ENCODE data around the gene LRRC74B. TPM values are rescaled to one million over a fixed set of nuclear protein-coding genes. Genes with fewer than 3 reads are reported as not detected.

The LRRC74B gene
- polyA plus RNA-seq, 1 of the 3 experiments (the other 2 are of a cell fraction): 0.03 TPM

DNA sequence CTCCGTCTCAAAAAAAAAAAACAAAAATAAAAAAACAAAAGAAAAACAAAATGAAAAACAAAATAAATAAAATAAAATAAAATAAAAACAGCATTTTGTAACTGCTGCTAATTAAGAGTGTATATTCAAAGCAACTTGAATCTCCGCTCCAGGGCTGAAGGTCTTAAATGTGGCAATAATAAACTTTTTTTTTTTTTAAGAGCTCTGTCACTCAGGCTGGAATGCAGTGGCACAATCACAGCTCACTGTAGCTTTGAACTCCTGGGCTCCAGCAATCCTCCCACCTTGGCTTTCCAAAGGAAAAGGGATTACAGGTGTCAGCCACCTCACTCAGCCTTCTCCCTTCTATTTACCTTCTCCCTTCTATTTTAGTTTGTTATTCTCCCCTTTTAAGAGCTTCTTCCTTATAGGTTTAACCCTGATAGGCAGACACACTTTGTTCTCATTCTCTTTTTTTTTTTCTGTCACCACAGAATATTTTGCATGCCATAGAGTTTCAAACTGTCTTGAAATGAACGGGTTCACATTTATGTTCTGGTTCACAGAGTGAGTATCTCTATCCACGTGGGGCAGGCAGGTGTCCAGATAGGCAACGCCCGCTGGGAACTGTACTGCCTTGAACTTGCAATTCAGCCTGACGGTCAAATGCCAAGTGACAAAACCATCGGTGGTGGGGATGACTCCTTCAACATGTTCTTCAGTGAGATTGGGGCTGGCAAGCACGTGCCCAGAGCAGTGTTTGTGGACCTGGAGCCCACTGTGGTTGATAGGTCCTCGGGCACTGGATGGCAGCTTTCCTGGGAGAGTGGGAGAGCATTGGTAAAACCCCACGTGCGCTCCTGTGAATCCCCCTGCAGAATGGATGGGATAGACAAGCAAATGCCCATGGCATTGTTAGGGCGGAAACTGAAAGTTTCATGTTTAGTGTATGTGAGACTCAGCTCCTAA is 19.4 kb downstream of the LRRC74B start:
- H3K79me2 ChIP-seq (ENCODE audit: insufficient read depth): no peaks in the 10 kb centered on the region
- H3K4me3 ChIP-seq (ENCODE audit: low read depth in 2 of 2, low read length in 1 of 2): no peak overlapping the region
- no peaks in the 10 kb centered on the region for H4K20me1 ChIP-seq (ENCODE audit: insufficient read depth)
- H3K36me3 ChIP-seq (replicated peaks in 1 of 2; ENCODE audit: control insufficient read depth in 1 of 2, insufficient read depth in 2 of 2, low read length in 1 of 2): no peaks in the 10 kb centered on the region
- DNase-seq: no peak
- no peak overlapping the region for H3K4me2 ChIP-seq
- no peaks in the 10 kb centered on the region for H3F3A ChIP-seq (replicated peaks; ENCODE audit: insufficient read depth)
- POLR2A ChIA-PET: no interaction called here
- no peaks in the 10 kb centered on the region for H3K9me3 ChIP-seq
- WGBS (ENCODE audit: low lambda C conversion rate): 57% methylated on average over 13 of the region's 13 CpGs
- no peak overlapping the region for H3K27ac ChIP-seq (ENCODE audit: low read depth in 2 of 2, low read length in 1 of 2)
- no peaks in the 10 kb centered on the region for H3K27me3 ChIP-seq (ENCODE audit: insufficient read depth)
- H3K4me1 ChIP-seq (ENCODE audit: control insufficient read depth in 1 of 2, insufficient read depth in 2 of 2, low read depth in 1 of 2, low read length in 1 of 2): no peaks in the 10 kb centered on the region
- H2AFZ ChIP-seq (ENCODE audit: low read depth): no peak overlapping the region
- TF ChIP-seq JUND (IDR thresholded peaks at IDR 0.05): no peak
- no peaks in the 10 kb centered on the region for H3K9me2 ChIP-seq
- no peak overlapping the region for H3K9ac ChIP-seq
- CTCF ChIA-PET: interaction anchor here (0.5 to 1.4 kb wide), 2 partner anchors 12 to 38 kb away, joined by 3 to 5 read pairs; no protein-coding TSS in a partner anchor

DNA sequence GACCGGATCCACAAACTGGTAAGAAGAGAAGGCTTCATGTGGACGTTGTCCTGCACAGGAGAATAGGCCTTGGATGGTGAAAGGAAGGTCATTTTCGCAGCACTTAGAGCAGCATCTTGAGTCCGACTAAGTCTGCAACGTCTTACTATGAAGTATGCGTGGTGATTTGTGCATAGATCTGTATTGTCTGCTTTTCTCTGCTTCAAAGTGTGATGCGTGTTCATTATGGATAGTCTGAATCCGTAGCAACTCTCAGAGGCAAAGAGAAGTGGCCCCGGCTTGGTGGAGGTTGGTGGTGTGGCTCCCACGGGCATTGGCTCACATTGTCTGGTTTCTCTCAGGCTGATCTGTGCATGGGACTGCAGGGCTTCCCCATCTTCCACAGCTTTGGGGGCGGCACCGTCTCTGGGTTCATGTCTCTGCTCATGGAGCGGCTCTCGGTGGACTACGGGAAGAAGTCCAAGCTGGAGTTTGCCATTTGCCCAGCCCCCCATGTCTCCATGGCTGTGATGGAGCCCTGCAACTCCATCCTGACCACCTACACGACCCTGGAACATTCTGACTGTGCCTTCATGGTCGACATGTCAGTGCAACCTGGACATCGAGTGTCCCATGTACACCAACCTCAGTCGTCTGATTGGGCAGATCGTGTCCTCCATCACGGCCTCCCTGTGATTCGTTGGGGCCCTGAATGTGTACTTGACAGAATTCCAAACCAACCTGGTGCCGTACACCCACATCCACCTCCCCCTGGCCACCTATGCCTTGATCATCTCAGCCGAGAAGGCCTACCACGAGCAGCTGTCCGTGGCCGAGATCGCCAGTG is 21.5 kb downstream of the LRRC74B start:
- 70% methylated on average over 19 of the region's 28 CpGs for WGBS (ENCODE audit: low lambda C conversion rate)
- TF ChIP-seq RXRA (IDR thresholded peaks at IDR 0.05; ENCODE audit: borderline replicate concordance, low read depth) (no peak), TCF12 (IDR thresholded peaks at IDR 0.05) (no peak), CHD2 (IDR thresholded peaks at IDR 0.05; ENCODE audit: low read length, partially characterized antibody) (no peak), SMC3 (IDR thresholded peaks at IDR 0.05; ENCODE audit: low read depth, low read length) (no peak), EP300 (IDR thresholded peaks at IDR 0.05; ENCODE audit: borderline replicate concordance in 1 of 2, low read depth in 1 of 2, low read length in 1 of 2) (no peak), TEAD4 (IDR thresholded peaks at IDR 0.05; ENCODE audit: borderline replicate concordance, insufficient read depth) (no peak), FOXM1 (IDR thresholded peaks at IDR 0.05; ENCODE audit: low read depth) (no peak), NRF1 (IDR thresholded peaks at IDR 0.05; ENCODE audit: low read depth, low read length) (no peak), JUND (IDR thresholded peaks at IDR 0.05) (no peak)
- TF ChIP-seq, protein P1, sequence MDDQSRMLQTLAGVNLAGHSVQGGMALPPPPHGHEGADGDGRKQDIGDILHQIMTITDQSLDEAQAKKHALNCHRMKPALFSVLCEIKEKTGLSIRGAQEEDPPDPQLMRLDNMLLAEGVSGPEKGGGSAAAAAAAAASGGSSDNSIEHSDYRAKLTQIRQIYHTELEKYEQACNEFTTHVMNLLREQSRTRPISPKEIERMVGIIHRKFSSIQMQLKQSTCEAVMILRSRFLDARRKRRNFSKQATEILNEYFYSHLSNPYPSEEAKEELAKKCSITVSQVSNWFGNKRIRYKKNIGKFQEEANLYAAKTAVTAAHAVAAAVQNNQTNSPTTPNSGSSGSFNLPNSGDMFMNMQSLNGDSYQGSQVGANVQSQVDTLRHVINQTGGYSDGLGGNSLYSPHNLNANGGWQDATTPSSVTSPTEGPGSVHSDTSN (IDR thresholded peaks at IDR 0.05): no peak
- H3K79me2 ChIP-seq (ENCODE audit: insufficient read depth): no peaks in the 10 kb centered on the region
- H3K27ac ChIP-seq (ENCODE audit: low read depth in 2 of 2, low read length in 1 of 2): no peak overlapping the region
- H3K9ac ChIP-seq: no peak overlapping the region
- POLR2A ChIA-PET: no interaction called here
- no peak overlapping the region for H3K4me3 ChIP-seq (ENCODE audit: low read depth in 2 of 2, low read length in 1 of 2)
- H4K20me1 ChIP-seq (ENCODE audit: insufficient read depth): no peaks in the 10 kb centered on the region
- no peaks in the 10 kb centered on the region for H3K27me3 ChIP-seq (ENCODE audit: insufficient read depth)
- no peaks in the 10 kb centered on the region for H3K4me1 ChIP-seq (ENCODE audit: control insufficient read depth in 1 of 2, insufficient read depth in 2 of 2, low read depth in 1 of 2, low read length in 1 of 2)
- CTCF ChIA-PET: no interaction called here
- H3K36me3 ChIP-seq (replicated peaks in 1 of 2; ENCODE audit: control insufficient read depth in 1 of 2, insufficient read depth in 2 of 2, low read length in 1 of 2): no peaks in the 10 kb centered on the region
- no peak overlapping the region for H3K4me2 ChIP-seq
- no peaks in the 10 kb centered on the region for H3K9me3 ChIP-seq
- no peaks in the 10 kb centered on the region for H3K9me2 ChIP-seq
- DNase-seq: no peak
- no peak overlapping the region for H2AFZ ChIP-seq (ENCODE audit: low read depth)
- no peaks in the 10 kb centered on the region for H3F3A ChIP-seq (replicated peaks; ENCODE audit: insufficient read depth)

Data from SK-N-SH (cell line).